ENCODE data around the gene OASL. TPM values are rescaled to one million over a fixed set of nuclear protein-coding genes. Genes with fewer than 3 reads are reported as not detected.

OASL gene
- total and polyA plus RNA-seq, 2 of the 4 experiments (the other 2 are of a cell fraction): under 0.01 to 0.05 TPM

- no peak overlapping the region for H3K18ac ChIP-seq (ENCODE audit: low read depth, low read length)
- H2AK5ac ChIP-seq (ENCODE audit: low read depth, low read length): no peak overlapping the region
- H3K9me3 ChIP-seq (ENCODE audit: control insufficient read depth, insufficient read depth, low read length): no peaks in the 10 kb centered on the region
- H4K5ac ChIP-seq (ENCODE audit: low read depth, low read length): no peak overlapping the region
- H2AK9ac ChIP-seq (replicated peaks; ENCODE audit: low read depth, low read length, poor library complexity): no peak overlapping the region
- no peak overlapping the region for H3K4ac ChIP-seq (ENCODE audit: low read depth, low read length)
- H2AFZ ChIP-seq (replicated peaks; ENCODE audit: low read length, poor library complexity): no peak overlapping the region
- H3K23ac ChIP-seq (ENCODE audit: low read depth, low read length): no peak overlapping the region
- H3K4me3 ChIP-seq (ENCODE audit: insufficient read depth, low read depth, low read length): no peak overlapping the region
- POLR2A ChIA-PET (ENCODE audit: unreplicated experiment): no interaction called here
- no CpG with 5 or more reads among the region's 10 CpGs for WGBS, 2 experiments (ENCODE audit: extremely low coverage in 2 of 2, insufficient read length in 1 of 2)
- H3K79me1 ChIP-seq (ENCODE audit: low read depth in 1 of 2, low read length in 2 of 2): no peaks in the 10 kb centered on the region
- H2BK5ac ChIP-seq (ENCODE audit: low read depth, low read length, poor library complexity, severe bottlenecking): no peak overlapping the region
- no peaks in the 10 kb centered on the region for H3K4me1 ChIP-seq (ENCODE audit: control insufficient read depth, insufficient read depth, low read length)
- intact Hi-C loops (cut with micrococcal nuclease): no loop called here
- BruUV-seq (replicated peaks): no TSS peak
- TF ChIP-seq SMC3 (IDR thresholded peaks at IDR 0.05; ENCODE audit: low read depth, low read length): no peak
- peak; percentile 73 for TF ChIP-seq CEBPB (IDR thresholded peaks at IDR 0.05; ENCODE audit: low read depth, low read length)
- TF ChIP-seq POLR2A (IDR thresholded peaks at IDR 0.05; ENCODE audit: low read depth, low read length): no peak
- ATAC-seq (ENCODE audit: low read depth) (no peak), DNase-seq (no peak)
- no peak overlapping the region for H3K27ac ChIP-seq (ENCODE audit: insufficient read depth, low read length)
- H2BK120ac ChIP-seq (ENCODE audit: low read depth, low read length): no peak overlapping the region
- H3K4me2 ChIP-seq (ENCODE audit: low read depth, low read length): no peak overlapping the region
- in situ Hi-C loops (cut with MboI; ENCODE audit: low sequenced_read_pairs): no loop called here
- H3K56ac ChIP-seq (ENCODE audit: extremely low read depth, insufficient read depth, low read length): no peak overlapping the region
- no peaks in the 10 kb centered on the region for H3K9me1 ChIP-seq (ENCODE audit: insufficient read depth, low read length)
- dilution Hi-C loops (cut with HindIII; ENCODE audit: low sequenced_read_pairs, unreplicated experiment): no loop called here
- H3K9ac ChIP-seq (ENCODE audit: low read depth, low read length): no peak overlapping the region
- H4K91ac ChIP-seq (ENCODE audit: insufficient read depth, low read depth, low read length): no peak overlapping the region
- H3K27me3 ChIP-seq (ENCODE audit: control insufficient read depth, insufficient read depth, low read length): peaks cover 15% of the 10 kb centered on the region
- CTCF ChIA-PET: interaction anchor here (0.8 kb wide), 1 partner anchor 9 kb away, joined by 5 read pairs; no protein-coding TSS in a partner anchor
- H2BK15ac ChIP-seq (ENCODE audit: low read depth, low read length): no peak overlapping the region
- no peak overlapping the region for H4K8ac ChIP-seq (ENCODE audit: low read depth in 2 of 2, low read length in 2 of 2)
- no peaks in the 10 kb centered on the region for H4K20me1 ChIP-seq (ENCODE audit: insufficient read depth, low read length)
- H3K36me3 ChIP-seq (ENCODE audit: control insufficient read depth, insufficient read depth, low read length): no peaks in the 10 kb centered on the region
- no peak overlapping the region for H2BK20ac ChIP-seq (ENCODE audit: low read depth, low read length)
- no peak overlapping the region for H3K14ac ChIP-seq (replicated peaks; ENCODE audit: low read depth, low read length)
These were observed 12.6 kb downstream of the OASL start for GRCh38 chr12:121026274-121027045.

Data from IMR-90 (cell line).